Mesenchymal stem cell (in vitro differentiated cells and primary cell): Measurements from ENCODE around the gene RASL10A. TPM values are rescaled to one million over a fixed set of nuclear protein-coding genes. Genes with fewer than 3 reads are reported as not detected.

ENCODE experiments used
- small RNA-seq: library from polyadenylated mRNA; stranded (forward); fragments of <200 nt; extraction: miRNeasy Mini kit (QIAGEN cat#:217004); gene quantifications from one replicate; pipeline ENCODE3, GENCODE V24; 2013; ENCODE audit warnings: low read depth

Gene RASL10A

Small RNAs within 50 kb of the gene (small RNA-seq; reads per million reads assigned to genes)
- gene MIR3653: not detected
